Liver (tissue), 9 donors: ENCODE data around the gene KLHDC7A. TPM values are rescaled to one million over a fixed set of nuclear protein-coding genes. Genes with fewer than 3 reads are reported as not detected.

ENCODE experiments used
- DNase-seq: peaks from one replicate; pipeline ENCODE4 v3.0.0-alpha.2; 2017; ENCODE audit warnings: low spot score
- H3K27ac ChIP-seq, 2 donors: one replicate each; pipeline ENCODE4 v1.7.0; 2013; ENCODE audit warnings: inconsistent platforms in 2 of 2, low read length in 2 of 2, control low read depth in 1 of 2, low read depth in 1 of 2, mild to moderate bottlenecking in 1 of 2
- H3K27me3 ChIP-seq, 4 donors: one replicate each; pipeline versions ENCODE4 v1.6.1 to v1.7.0; 2013; ENCODE audit warnings: low read length in 3 of 4, inconsistent platforms in 1 of 4, mild to moderate bottlenecking in 1 of 4, moderate library complexity in 1 of 4; ENCODE audit not compliant: control insufficient read depth in 4 of 4, insufficient read depth in 4 of 4
- H3K36me3 ChIP-seq, 4 donors: one replicate each; pipeline versions ENCODE4 v1.6.1 to v1.7.0; 2013; ENCODE audit warnings: low read length in 3 of 4, mild to moderate bottlenecking in 3 of 4, low read depth in 1 of 4, moderate library complexity in 1 of 4; ENCODE audit not compliant: control insufficient read depth in 4 of 4, insufficient read depth in 3 of 4
- H3K4me1 ChIP-seq, 4 donors: one replicate each; pipeline versions ENCODE4 v1.6.1 to v1.7.0; 2013; ENCODE audit warnings: low read length in 3 of 4, mild to moderate bottlenecking in 3 of 4, moderate library complexity in 1 of 4; ENCODE audit not compliant: control insufficient read depth in 4 of 4, insufficient read depth in 4 of 4
- H3K4me3 ChIP-seq, 3 donors: one replicate each; pipeline versions ENCODE4 v1.6.1 to v1.7.0; 2013; ENCODE audit warnings: low read length in 3 of 3, control low read depth in 1 of 3, low read depth in 1 of 3, mild to moderate bottlenecking in 1 of 3
- H3K9ac ChIP-seq, 2 donors: one replicate each; pipeline ENCODE4 v1.7.0; 2013; ENCODE audit warnings: low read length in 2 of 2, mild to moderate bottlenecking in 2 of 2, moderate library complexity in 2 of 2, control low read depth in 1 of 2, low read depth in 1 of 2
- H3K9me3 ChIP-seq, 4 donors: one replicate each; pipeline versions ENCODE4 v1.6.1 to v1.7.0; 2013; ENCODE audit warnings: low read length in 3 of 4; ENCODE audit not compliant: control insufficient read depth in 4 of 4
- ATF3 ChIP-seq: IDR thresholded peaks from 2 replicates; pipeline ENCODE4 v1.6.1; 2016; ENCODE audit warnings: antibody characterized with exemption
- CTCF ChIP-seq: fragments of 150-350 bp; IDR thresholded peaks from 2 replicates; pipeline ENCODE4 v1.5.1; 2017; ENCODE audit warnings: improper control_type of control experiment, low read depth, low read length; ENCODE audit not compliant: missing input control
- EGR1 ChIP-seq, 2 donors: IDR thresholded peaks; 2 replicates each; pipeline ENCODE4 v1.6.1; 2016 to 2018; ENCODE audit warnings: antibody characterized with exemption in 2 of 2, low read depth in 2 of 2
- FOXA1 ChIP-seq: IDR thresholded peaks from 2 replicates; pipeline ENCODE4 v1.6.1; 2016; ENCODE audit warnings: antibody characterized with exemption
- FOXA2 ChIP-seq: IDR thresholded peaks from 2 replicates; pipeline ENCODE4 v1.6.1; 2016; ENCODE audit warnings: antibody characterized with exemption
- GABPA ChIP-seq, 2 donors: IDR thresholded peaks in 1 of 2; conservative IDR thresholded peaks in 1 of 2; 2 replicates each; pipeline ENCODE4 v1.6.1; 2016; ENCODE audit warnings: antibody characterized with exemption in 2 of 2, mild to moderate bottlenecking in 1 of 2, moderate library complexity in 1 of 2
- HNF4A ChIP-seq, 2 donors: conservative IDR thresholded peaks; 2 replicates each; pipeline ENCODE4 v1.6.1; 2016; ENCODE audit warnings: antibody characterized with exemption in 2 of 2, mild to moderate bottlenecking in 2 of 2
- HNF4G ChIP-seq: IDR thresholded peaks from 2 replicates; pipeline ENCODE4 v1.6.1; 2016; ENCODE audit warnings: antibody characterized with exemption
- JUND ChIP-seq, 2 donors: IDR thresholded peaks; 2 replicates each; pipeline ENCODE4 v1.6.1; 2016; ENCODE audit warnings: antibody characterized with exemption in 2 of 2
- MAX ChIP-seq: IDR thresholded peaks from 2 replicates; pipeline ENCODE4 v1.6.1; 2016; ENCODE audit warnings: antibody characterized with exemption
- NR2F2 ChIP-seq: IDR thresholded peaks from 2 replicates; pipeline ENCODE4 v1.6.1; 2016; ENCODE audit warnings: antibody characterized with exemption
- RAD21 ChIP-seq, 2 donors: IDR thresholded peaks; 2 replicates each; pipeline ENCODE4 v1.6.1; 2016; ENCODE audit warnings: antibody characterized with exemption in 2 of 2, mild to moderate bottlenecking in 2 of 2
- REST ChIP-seq: IDR thresholded peaks from 2 replicates; pipeline ENCODE4 v1.6.1; 2016; ENCODE audit warnings: antibody characterized with exemption, mild to moderate bottlenecking
- RXRA ChIP-seq, 2 donors: IDR thresholded peaks; 2 replicates each; pipeline ENCODE4 v1.6.1; 2017 to 2018; ENCODE audit warnings: antibody characterized with exemption in 2 of 2, mild to moderate bottlenecking in 1 of 2
- SP1 ChIP-seq: IDR thresholded peaks from 2 replicates; pipeline ENCODE4 v1.6.1; 2018; ENCODE audit warnings: antibody characterized with exemption, mild to moderate bottlenecking
- TAF1 ChIP-seq: conservative IDR thresholded peaks from 2 replicates; pipeline ENCODE4 v1.6.1; 2016; ENCODE audit warnings: antibody characterized with exemption, mild to moderate bottlenecking
- YY1 ChIP-seq: IDR thresholded peaks from 2 replicates; pipeline ENCODE4 v1.6.1; 2016; ENCODE audit warnings: antibody characterized with exemption, mild to moderate bottlenecking
- ZBTB33 ChIP-seq: IDR thresholded peaks from 2 replicates; pipeline ENCODE4 v1.6.1; 2016; ENCODE audit warnings: antibody characterized with exemption
- WGBS: extraction: QIAGEN DNeasy Blood & Tissue Kit; methylation state at CpG from one replicate; pipeline ENCODE4 v1.1.7; 2013; 5-methylcytosine and 5-hydroxymethylcytosine counted together
- polyA plus RNA-seq, 2 donors: library from polyadenylated mRNA; stranded (reverse) in 1 of 2; unstranded in 1 of 2; fragments of 200-250 nt in 1 of 2; fragments of >200 nt in 1 of 2; fragmentation: Nextera tagmentation in 1 of 2; extraction: Ambion mirVana in 1 of 2; gene quantifications; one replicate each; pipeline versions ENCODE4 v1.2.1 to v1.2.3, GENCODE V29; 2013 to 2015
- total RNA-seq, 2 donors: library from RNA; depleted of rRNA; stranded (reverse); fragments of >200 nt; gene quantifications; one replicate each; pipeline ENCODE4 v1.2.3, GENCODE V29; 2014
- donor health status: healthy.
- donor health status: healthy.
- donor health status: healthy.
- donor health status: healthy.
- donor health status: healthy.

The KLHDC7A gene
- total and polyA plus RNA-seq, 4 donors = 1.3 to 6.6 (median 2.3) TPM

- Histone ChIP-seq H3K9me3 (no peaks in the 10 kb centered on the region), H3K27ac (no peak overlapping the region), H3K27me3 (no peaks in the 10 kb centered on the region), H3K4me1 (peaks cover 7 to 30% (median 23%) of the 10 kb centered on the region in 4 donors), H3K4me3 (no peak overlapping the region), H3K9ac (no peak overlapping the region), H3K36me3 (no peaks in the 10 kb centered on the region)
- no peak for DNase-seq
- no peak for TF ChIP-seq TAF1
- TF ChIP-seq CTCF = no peak
- no peak for TF ChIP-seq HNF4A (conservative IDR thresholded peaks at IDR 0.05)
- TF ChIP-seq REST = no peak
- TF ChIP-seq SP1 = no peak
- TF ChIP-seq NR2F2 = no peak
- TF ChIP-seq HNF4G = no peak
- no peak for TF ChIP-seq YY1
- no peak for TF ChIP-seq RXRA (IDR thresholded peaks at IDR 0.05)
- TF ChIP-seq RAD21 (IDR thresholded peaks at IDR 0.05) = no peak
- no peak for TF ChIP-seq FOXA2
- no peak for TF ChIP-seq JUND (IDR thresholded peaks at IDR 0.05)
- 79% methylated on average over 7 of the region's 7 CpGs for WGBS
Observed at GRCh38 chr1:18466676-18467075, 14.1 kb upstream of the KLHDC7A start.

GRCh38 chr1:18468570-18468969 lies 12.2 kb upstream of the KLHDC7A start:
- WGBS = 89% methylated on average over 6 of the region's 6 CpGs
- H3K4me1 ChIP-seq = peaks cover 7 to 25% (median 20%) of the 10 kb centered on the region in 4 donors
- no peaks in the 10 kb centered on the region for H3K36me3 ChIP-seq
- no peak overlapping the region for H3K4me3 ChIP-seq
- TF ChIP-seq RAD21 (IDR thresholded peaks at IDR 0.05) (no peak), CTCF (no peak), YY1 (no peak), JUND (IDR thresholded peaks at IDR 0.05) (no peak), ZBTB33 (no peak), MAX (no peak), FOXA1 (no peak), ATF3 (no peak), HNF4G (no peak), GABPA (IDR thresholded peaks at IDR 0.05 in 1 of 2, conservative IDR thresholded peaks at IDR 0.05 in 1 of 2) (no peak), NR2F2 (no peak), EGR1 (IDR thresholded peaks at IDR 0.05; ENCODE audit: low read depth in 2 of 2) (no peak), SP1 (no peak)
- no peak for DNase-seq
- H3K9ac ChIP-seq = no peak overlapping the region
- H3K9me3 ChIP-seq = no peaks in the 10 kb centered on the region
- H3K27ac ChIP-seq = no peak overlapping the region
- H3K27me3 ChIP-seq = no peaks in the 10 kb centered on the region
